GM12878 (cell line): ENCODE data around the gene HSPB7. TPM values are rescaled to one million over a fixed set of nuclear protein-coding genes. Genes with fewer than 3 reads are reported as not detected.
"Not testable (repeated sequence)": the region's sequence is repeated elsewhere in the genome, so short reads cannot be mapped to it uniquely, and the experiment has no call there.

Source experiments
- ATAC-seq: fragments of 200-7000 bp; cut with Tn5 transposase; 3 replicates; pipeline ENCODE4 v1.9.1; 2020; ENCODE audit warnings: mild to moderate bottlenecking, moderate library complexity
- BruUV-seq: library from RNA; stranded (reverse); fragments of 400-500 nt; replicated peaks from 2 replicates; lab custom pipeline; 2021; lab: Mats Ljungman, UMichigan
- CTCF ChIA-PET: fragments of 300-600 bp; sonication (Branson Sonifier 250); formaldehyde crosslinking; extraction: SDS; loops from one replicate; lab custom pipeline; 2021; ENCODE audit warnings: inconsistent platforms; lab: Yijun Ruan, JAX
- POLR2A ChIA-PET: fragments of 350-600 bp; formaldehyde crosslinking; extraction: SDS; loops from one replicate; lab custom pipeline; 2021; ENCODE audit warnings: inconsistent platforms; lab: Charles Lee
- RAD21 ChIA-PET: fragments of 300-600 bp; sonication (Branson Sonifier 250); formaldehyde crosslinking; loops from one replicate; lab custom pipeline; 2023; ENCODE audit warnings: antibody characterized with exemption; ENCODE audit not compliant: unreplicated experiment; lab: Charles Lee
- SMC1A ChIA-PET: fragments of 300-600 bp; sonication (Branson Sonifier 250); formaldehyde crosslinking; loops from one replicate; lab custom pipeline; 2023; ENCODE audit not compliant: unreplicated experiment, uncharacterized antibody; lab: Charles Lee
- DNase-seq: peaks from one replicate; pipeline ENCODE4 v3.0.0-alpha.2; 2011; ENCODE audit warnings: low read depth, low spot score
- FAIRE-seq: peaks from 3 replicates; lab custom pipeline; 2011; peaks lifted over from hg19 to GRCh38; lab: Jason Lieb, UNC
- H2AFZ ChIP-seq: 2 replicates; pipeline ENCODE4 v1.6.0; 2011; ENCODE audit warnings: low read depth, low read length, control low read depth; ENCODE audit not compliant: control insufficient read depth
- H3K27ac ChIP-seq: 2 replicates; pipeline ENCODE4 v1.5.1; 2011; ENCODE audit warnings: control low read depth; ENCODE audit not compliant: control insufficient read depth, insufficient read depth
- H3K27me3 ChIP-seq, 2 experiments: replicated peaks in 1 of 2; 2 replicates each; pipeline versions ENCODE4 v1.6.0 to v1.6.1; 2011; ENCODE audit warnings: low read length in 1 of 2; ENCODE audit not compliant: control insufficient read depth in 2 of 2, insufficient read depth in 2 of 2
- H3K36me3 ChIP-seq, 2 experiments: 2 replicates each; pipeline ENCODE4 v1.5.1; 2011; ENCODE audit warnings: low read length in 1 of 2; ENCODE audit not compliant: control insufficient read depth in 2 of 2, insufficient read depth in 2 of 2
- H3K4me1 ChIP-seq: 2 replicates; pipeline ENCODE4 v1.6.1; 2011; ENCODE audit warnings: mild to moderate bottlenecking, low read length, moderate library complexity, mixed read lengths; ENCODE audit not compliant: control insufficient read depth, insufficient read depth
- H3K4me2 ChIP-seq: 2 replicates; pipeline ENCODE4 v1.6.0; 2011; ENCODE audit warnings: control low read depth; ENCODE audit not compliant: control insufficient read depth, insufficient read depth
- H3K4me3 ChIP-seq: fragments of 200-600 bp; sonication (generic); 2 replicates; pipeline ENCODE4 v1.5.1; 2016
- H3K79me2 ChIP-seq: 2 replicates; pipeline ENCODE4 v1.6.0; 2011; ENCODE audit warnings: low read length; ENCODE audit not compliant: control insufficient read depth, insufficient read depth
- H3K9ac ChIP-seq: 2 replicates; pipeline ENCODE4 v1.8.0; 2011; ENCODE audit warnings: low read length, control low read depth, mixed read lengths; ENCODE audit not compliant: control insufficient read depth, insufficient read depth
- H3K9me3 ChIP-seq: replicated peaks from 3 replicates; pipeline ENCODE4 v1.5.1; 2011; ENCODE audit warnings: mild to moderate bottlenecking, low read length; ENCODE audit not compliant: control insufficient read depth, insufficient read depth
- H4K20me1 ChIP-seq: 2 replicates; pipeline ENCODE4 v1.6.0; 2011; ENCODE audit not compliant: control insufficient read depth, insufficient read depth
- BMI1 ChIP-seq: fragments of 450-650 bp; IDR thresholded peaks from 2 replicates; pipeline ENCODE4 v1.6.1; 2016; ENCODE audit warnings: mild to moderate bottlenecking, moderate library complexity, borderline replicate concordance
- BRCA1 ChIP-seq: IDR thresholded peaks from 2 replicates; pipeline ENCODE4 v1.6.1; 2011; ENCODE audit warnings: low read depth, low read length, improper control_type of control experiment
- CHD4 ChIP-seq: fragments of 200-600 bp; sonication (generic); IDR thresholded peaks from 2 replicates; pipeline ENCODE4 v1.6.1; 2016; ENCODE audit warnings: mild to moderate bottlenecking
- FOS ChIP-seq: IDR thresholded peaks from 3 replicates; pipeline ENCODE4 v1.6.1; 2011; ENCODE audit warnings: borderline replicate concordance; ENCODE audit not compliant: insufficient read length; ENCODE audit errors: extremely low read depth
- TAF1 ChIP-seq: IDR thresholded peaks from 2 replicates; pipeline ENCODE4 v1.6.1; 2011; ENCODE audit warnings: mild to moderate bottlenecking, low read depth, low read length, borderline replicate concordance
- TCF3 ChIP-seq: IDR thresholded peaks from 2 replicates; pipeline ENCODE4 v1.6.1; 2012; ENCODE audit warnings: low read depth, mild to moderate bottlenecking, low read length, borderline replicate concordance; ENCODE audit not compliant: insufficient read depth
- ZNF274 ChIP-seq: IDR thresholded peaks from one replicate; pipeline ENCODE4 v1.8.0; 2011; ENCODE audit not compliant: insufficient read length, insufficient read depth
- ZNF384 ChIP-seq: IDR thresholded peaks from 2 replicates; pipeline ENCODE4 v1.6.1; 2012; ENCODE audit warnings: low read depth, mild to moderate bottlenecking, low read length, improper control_type of control experiment, borderline replicate concordance
- whole genome bisulfite sequencing: methylation state at CpG from one replicate; pipeline ENCODE4 v1.1.6; 2016; ENCODE audit warnings: low lambda C conversion rate; ENCODE audit not compliant: insufficient replicate concordance, insufficient coverage; ENCODE audit errors: missing lambda C conversion rate; 5-methylcytosine and 5-hydroxymethylcytosine counted together
- in situ Hi-C: fragments of 300-500 bp; cut with MboI; formaldehyde crosslinking; loops from 9 replicates; pipeline ENCODE4 v1.14.3; 2018; ENCODE audit warnings: mixed read lengths
- intact Hi-C: fragments of 100-400 bp; cut with micrococcal nuclease; formaldehyde crosslinking; loops from one replicate; pipeline ENCODE4 v1.14.2; 2022; ENCODE audit not compliant: unreplicated experiment
- polyA plus RNA-seq, 11 experiments: library from polyadenylated mRNA; depleted of rRNA in 4 of 11; unstranded in 6 of 11; stranded (reverse) in 5 of 11; fragments of >200 nt; fragmentation: Nextera tagmentation in 4 of 11; fragmentation: Illumina TruSeq in 1 of 11; extraction: Ambion mirVana in 4 of 11; extraction: Trizol in 1 of 11; gene quantifications; 1 replicate in 1 of 11; 2 replicates in 10 of 11; pipeline versions ENCODE4 v1.2.1 to v1.2.3, GENCODE V29; 2011 to 2016; ENCODE audit warnings: inconsistent platforms in 2 of 11, missing spikeins in 2 of 11, low read depth in 1 of 11
- total RNA-seq, 4 experiments: library from RNA; depleted of rRNA in 3 of 4; stranded (reverse); fragments of >200 nt in 3 of 4; fragmentation: Illumina TruSeq in 1 of 4; extraction: Trizol in 1 of 4; gene quantifications; 2 replicates each; pipeline versions ENCODE4 v1.2.1 to v1.2.3, GENCODE V29; 2013 to 2021
- TF ChIP-seq, protein P1 (sequence below): fragments of 450-650 bp; IDR thresholded peaks from 2 replicates; pipeline ENCODE4 v1.6.1; 2017; ENCODE audit warnings: mild to moderate bottlenecking, moderate library complexity

The HSPB7 gene
- total and polyA plus RNA-seq, 10 of the 15 experiments (the other 5 are each of a cell fraction or from before 2014, with no cell fraction given), result 0.34 TPM; not detected in 9

DNA sequence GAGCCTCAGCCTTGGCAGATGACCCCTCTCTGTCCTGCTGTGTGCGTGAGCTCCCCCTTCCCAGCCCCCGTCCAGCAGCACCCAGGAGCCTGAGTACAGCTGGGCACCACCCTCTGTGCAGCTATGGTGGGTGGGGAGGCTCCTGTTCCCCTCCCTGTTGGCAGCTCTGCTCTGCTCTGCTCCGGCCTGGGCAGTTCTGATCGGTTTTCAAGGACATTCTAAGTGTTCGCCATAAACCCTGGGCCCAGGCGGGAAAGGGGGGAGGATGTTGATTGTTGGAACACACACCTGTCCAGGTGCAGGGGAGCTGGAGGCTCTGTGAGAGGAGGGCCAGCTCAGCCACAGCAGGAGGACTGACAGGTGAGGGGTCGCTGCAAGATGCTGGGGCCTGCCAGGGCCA lies 25.7 kb upstream of the HSPB7 start, which contains the start of gene CLCNKB (continued):
- TF ChIP-seq BRCA1, result no peak
- TF ChIP-seq ZNF274, result no peak
- TF ChIP-seq CHD4, result no peak
- TF ChIP-seq FOS, result no peak
- TF ChIP-seq BMI1, result no peak
- no peak for TF ChIP-seq TCF3
- no peak for TF ChIP-seq TAF1
- TF ChIP-seq, protein P1, sequence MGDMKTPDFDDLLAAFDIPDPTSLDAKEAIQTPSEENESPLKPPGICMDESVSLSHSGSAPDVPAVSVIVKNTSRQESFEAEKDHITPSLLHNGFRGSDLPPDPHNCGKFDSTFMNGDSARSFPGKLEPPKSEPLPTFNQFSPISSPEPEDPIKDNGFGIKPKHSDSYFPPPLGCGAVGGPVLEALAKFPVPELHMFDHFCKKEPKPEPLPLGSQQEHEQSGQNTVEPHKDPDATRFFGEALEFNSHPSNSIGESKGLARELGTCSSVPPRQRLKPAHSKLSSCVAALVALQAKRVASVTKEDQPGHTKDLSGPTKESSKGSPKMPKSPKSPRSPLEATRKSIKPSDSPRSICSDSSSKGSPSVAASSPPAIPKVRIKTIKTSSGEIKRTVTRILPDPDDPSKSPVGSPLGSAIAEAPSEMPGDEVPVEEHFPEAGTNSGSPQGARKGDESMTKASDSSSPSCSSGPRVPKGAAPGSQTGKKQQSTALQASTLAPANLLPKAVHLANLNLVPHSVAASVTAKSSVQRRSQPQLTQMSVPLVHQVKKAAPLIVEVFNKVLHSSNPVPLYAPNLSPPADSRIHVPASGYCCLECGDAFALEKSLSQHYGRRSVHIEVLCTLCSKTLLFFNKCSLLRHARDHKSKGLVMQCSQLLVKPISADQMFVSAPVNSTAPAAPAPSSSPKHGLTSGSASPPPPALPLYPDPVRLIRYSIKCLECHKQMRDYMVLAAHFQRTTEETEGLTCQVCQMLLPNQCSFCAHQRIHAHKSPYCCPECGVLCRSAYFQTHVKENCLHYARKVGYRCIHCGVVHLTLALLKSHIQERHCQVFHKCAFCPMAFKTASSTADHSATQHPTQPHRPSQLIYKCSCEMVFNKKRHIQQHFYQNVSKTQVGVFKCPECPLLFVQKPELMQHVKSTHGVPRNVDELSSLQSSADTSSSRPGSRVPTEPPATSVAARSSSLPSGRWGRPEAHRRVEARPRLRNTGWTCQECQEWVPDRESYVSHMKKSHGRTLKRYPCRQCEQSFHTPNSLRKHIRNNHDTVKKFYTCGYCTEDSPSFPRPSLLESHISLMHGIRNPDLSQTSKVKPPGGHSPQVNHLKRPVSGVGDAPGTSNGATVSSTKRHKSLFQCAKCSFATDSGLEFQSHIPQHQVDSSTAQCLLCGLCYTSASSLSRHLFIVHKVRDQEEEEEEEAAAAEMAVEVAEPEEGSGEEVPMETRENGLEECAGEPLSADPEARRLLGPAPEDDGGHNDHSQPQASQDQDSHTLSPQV, result no peak
- no peak for TF ChIP-seq ZNF384

DNA sequence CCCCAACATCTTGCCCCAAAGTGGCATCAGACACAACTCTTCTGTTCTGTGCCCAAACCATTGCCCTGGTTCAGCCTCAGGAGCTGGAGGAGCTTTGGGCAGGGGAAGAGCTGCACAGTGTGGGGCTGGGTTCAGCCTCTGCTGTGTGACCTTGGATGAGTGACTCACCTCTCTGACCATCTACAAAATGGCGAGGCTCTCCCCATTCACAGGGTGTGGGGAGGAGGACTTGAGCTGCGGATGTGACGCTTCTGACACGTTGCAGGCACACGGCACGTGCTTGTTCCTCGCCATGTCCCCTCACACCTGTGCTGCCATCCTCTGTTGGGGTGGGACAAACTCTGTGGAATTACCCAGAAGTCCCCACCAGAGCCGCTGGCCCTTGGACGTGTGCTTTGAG lies 24.8 kb upstream of the HSPB7 start:
- intact Hi-C loops, H3K4me2 ChIP-seq, H3K27me3 ChIP-seq, H3K79me2 ChIP-seq, H3K4me1 ChIP-seq, H3K4me3 ChIP-seq, H4K20me1 ChIP-seq, FAIRE-seq, DNase-seq, RAD21 ChIA-PET, H3K9ac ChIP-seq, CTCF ChIA-PET, POLR2A ChIA-PET, H3K9me3 ChIP-seq, in situ Hi-C loops, H3K36me3 ChIP-seq, H3K27ac ChIP-seq, SMC1A ChIA-PET, BruUV-seq, H2AFZ ChIP-seq: not testable (repeated sequence)
- ATAC-seq, result peak; percentile 28; the same call in 1 of the 3 replicates
- 32% methylated on average over 9 of the region's 9 CpGs for WGBS
